Mesenchymal stem cell (in vitro differentiated cells and primary cell): ENCODE data around the gene MCCC1.

ENCODE experiments used
- DNase-seq: peaks from one replicate; pipeline ENCODE4 v3.0.0-alpha.2; 2013
- H2AFZ ChIP-seq: one replicate; pipeline ENCODE4 v1.6.1; 2013; ENCODE audit warnings: low read depth, mild to moderate bottlenecking, control low read depth, inconsistent platforms, low read length, moderate library complexity
- H2AK5ac ChIP-seq: 2 replicates; pipeline ENCODE4 v1.6.1; 2013; ENCODE audit warnings: low read length, moderate library complexity, mild to moderate bottlenecking, inconsistent platforms; ENCODE audit not compliant: severe bottlenecking
- H2BK120ac ChIP-seq: one replicate; pipeline ENCODE4 v1.6.1; 2013; ENCODE audit warnings: low read depth, mild to moderate bottlenecking, inconsistent platforms, low read length, moderate library complexity
- H2BK12ac ChIP-seq, 2 experiments: one replicate each; pipeline ENCODE4 v1.6.1; 2013; ENCODE audit warnings: inconsistent platforms in 2 of 2, low read length in 2 of 2, mild to moderate bottlenecking in 2 of 2, moderate library complexity in 2 of 2, control low read depth in 1 of 2
- H2BK15ac ChIP-seq: one replicate; pipeline ENCODE4 v1.6.1; 2013; ENCODE audit warnings: mild to moderate bottlenecking, low read depth, inconsistent platforms; ENCODE audit not compliant: poor library complexity, severe bottlenecking
- H2BK5ac ChIP-seq: 2 replicates; pipeline ENCODE4 v1.6.1; 2013; ENCODE audit warnings: low read depth, mild to moderate bottlenecking, low read length, control low read depth, inconsistent platforms; ENCODE audit not compliant: poor library complexity, severe bottlenecking
- H3K14ac ChIP-seq, 2 experiments: one replicate each; pipeline ENCODE4 v1.6.1; 2013; ENCODE audit warnings: inconsistent platforms in 2 of 2, low read length in 2 of 2, control low read depth in 1 of 2, mild to moderate bottlenecking in 1 of 2, moderate library complexity in 1 of 2
- H3K18ac ChIP-seq, 2 experiments: one replicate each; pipeline ENCODE4 v1.6.1; 2013; ENCODE audit warnings: inconsistent platforms in 2 of 2, low read length in 2 of 2, control low read depth in 1 of 2, low read depth in 1 of 2, mild to moderate bottlenecking in 1 of 2
- H3K23ac ChIP-seq, 2 experiments: one replicate each; pipeline ENCODE4 v1.6.1; 2013; ENCODE audit warnings: inconsistent platforms in 2 of 2, low read length in 2 of 2, mild to moderate bottlenecking in 2 of 2, moderate library complexity in 2 of 2, control low read depth in 1 of 2
- H3K27ac ChIP-seq: 2 replicates; pipeline ENCODE4 v1.5.1; 2013; ENCODE audit warnings: mild to moderate bottlenecking, moderate library complexity, low read length, control low read depth, inconsistent platforms; ENCODE audit not compliant: poor library complexity, severe bottlenecking
- H3K27me3 ChIP-seq, 2 experiments: 2 replicates each; pipeline versions ENCODE4 v1.6.1 to v1.7.0; 2013; ENCODE audit warnings: low read length in 2 of 2, mild to moderate bottlenecking in 2 of 2, moderate library complexity in 2 of 2, control low read depth in 1 of 2, inconsistent platforms in 1 of 2; ENCODE audit not compliant: control insufficient read depth in 1 of 2, insufficient read depth in 1 of 2
- H3K36me3 ChIP-seq, 2 experiments: 2 replicates each; pipeline versions ENCODE4 v1.6.1 to v1.7.0; 2013; ENCODE audit warnings: low read length in 2 of 2, control low read depth in 1 of 2, inconsistent platforms in 1 of 2, low read depth in 1 of 2, mild to moderate bottlenecking in 1 of 2; ENCODE audit not compliant: insufficient read depth in 2 of 2, control insufficient read depth in 1 of 2
- H3K4ac ChIP-seq, 2 experiments: one replicate each; pipeline ENCODE4 v1.6.1; 2013; ENCODE audit warnings: inconsistent platforms in 2 of 2, low read length in 2 of 2, mild to moderate bottlenecking in 2 of 2, moderate library complexity in 2 of 2, control low read depth in 1 of 2, low read depth in 1 of 2
- H3K4me1 ChIP-seq: 2 replicates; pipeline ENCODE4 v1.6.1; 2013; ENCODE audit warnings: low read depth, low read length, control low read depth; ENCODE audit not compliant: control insufficient read depth, insufficient read depth
- H3K4me2 ChIP-seq: 2 replicates; pipeline ENCODE4 v1.6.1; 2013; ENCODE audit warnings: low read length, mild to moderate bottlenecking, inconsistent platforms; ENCODE audit not compliant: poor library complexity, severe bottlenecking
- H3K4me3 ChIP-seq, 2 experiments: 2 replicates each; pipeline versions ENCODE4 v1.5.1 to v1.7.0; 2013; ENCODE audit warnings: low read length in 2 of 2, mild to moderate bottlenecking in 2 of 2, control low read depth in 1 of 2, low read depth in 1 of 2; ENCODE audit not compliant: insufficient read depth in 1 of 2
- H3K79me1 ChIP-seq: replicated peaks from 2 replicates; pipeline ENCODE4 v1.6.1; 2013; ENCODE audit warnings: mild to moderate bottlenecking, control low read depth, low read length, inconsistent platforms; ENCODE audit not compliant: poor library complexity, severe bottlenecking
- H3K9ac ChIP-seq: 2 replicates; pipeline ENCODE4 v1.7.0; 2013; ENCODE audit warnings: mild to moderate bottlenecking, low read length, moderate library complexity
- H3K9me3 ChIP-seq: 2 replicates; pipeline ENCODE4 v1.7.0; 2013; ENCODE audit warnings: mild to moderate bottlenecking, low read length; ENCODE audit not compliant: control insufficient read depth
- H4K8ac ChIP-seq: one replicate; pipeline ENCODE4 v1.6.1; 2013; ENCODE audit warnings: inconsistent platforms, mild to moderate bottlenecking, low read length, moderate library complexity
- H4K91ac ChIP-seq: one replicate; pipeline ENCODE4 v1.6.1; 2013; ENCODE audit warnings: mild to moderate bottlenecking, low read length, inconsistent platforms
- WGBS: methylation state at CpG from one replicate; pipeline ENCODE4 v1.1.7; 2013; ENCODE audit warnings: mixed read lengths; 5-methylcytosine and 5-hydroxymethylcytosine counted together

MCCC1 gene

DNA sequence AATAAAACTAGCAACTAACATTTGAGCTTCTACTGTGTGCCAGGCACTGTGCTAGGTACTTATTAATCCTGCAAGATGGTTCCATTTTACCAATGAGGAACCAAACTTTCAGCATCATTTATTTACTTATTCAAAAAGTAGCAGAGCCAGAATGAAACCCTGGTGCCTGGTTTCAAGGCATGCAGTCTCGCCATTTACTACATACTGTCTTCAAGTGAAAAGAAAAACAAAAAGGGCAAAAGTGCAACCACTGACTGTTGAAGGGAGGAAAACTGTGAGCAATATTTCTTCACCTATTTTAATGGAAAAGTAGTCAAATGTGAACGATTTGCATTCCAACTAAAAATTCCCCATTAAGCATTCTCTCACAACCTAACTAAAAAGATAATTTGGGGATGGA is 127.7 kb downstream of the MCCC1 start:
- Histone ChIP-seq H2BK12ac (no peak overlapping the region), H3K4me3 (no peak overlapping the region), H3K36me3 (no peaks in the 10 kb centered on the region), H4K91ac (no peak overlapping the region), H3K79me1 (no peaks in the 10 kb centered on the region), H2BK15ac (no peak overlapping the region), H3K27me3 (no peaks in the 10 kb centered on the region), H3K14ac (no peak overlapping the region), H2BK5ac (no peak overlapping the region), H2AK5ac (no peak overlapping the region), H3K4me1 (peaks cover 13% of the 10 kb centered on the region), H3K9me3 (no peaks in the 10 kb centered on the region), H3K23ac (no peak overlapping the region), H2AFZ (no peak overlapping the region), H3K27ac (no peak overlapping the region), H3K9ac (no peak overlapping the region), H3K4me2 (no peak overlapping the region), H3K18ac (no peak overlapping the region), H3K4ac (no peak overlapping the region), H2BK120ac (no peak overlapping the region), H4K8ac (no peak overlapping the region)
- peak; percentile 58 for DNase-seq
- 100% methylated on average over 1 of the region's 2 CpGs for WGBS

DNA sequence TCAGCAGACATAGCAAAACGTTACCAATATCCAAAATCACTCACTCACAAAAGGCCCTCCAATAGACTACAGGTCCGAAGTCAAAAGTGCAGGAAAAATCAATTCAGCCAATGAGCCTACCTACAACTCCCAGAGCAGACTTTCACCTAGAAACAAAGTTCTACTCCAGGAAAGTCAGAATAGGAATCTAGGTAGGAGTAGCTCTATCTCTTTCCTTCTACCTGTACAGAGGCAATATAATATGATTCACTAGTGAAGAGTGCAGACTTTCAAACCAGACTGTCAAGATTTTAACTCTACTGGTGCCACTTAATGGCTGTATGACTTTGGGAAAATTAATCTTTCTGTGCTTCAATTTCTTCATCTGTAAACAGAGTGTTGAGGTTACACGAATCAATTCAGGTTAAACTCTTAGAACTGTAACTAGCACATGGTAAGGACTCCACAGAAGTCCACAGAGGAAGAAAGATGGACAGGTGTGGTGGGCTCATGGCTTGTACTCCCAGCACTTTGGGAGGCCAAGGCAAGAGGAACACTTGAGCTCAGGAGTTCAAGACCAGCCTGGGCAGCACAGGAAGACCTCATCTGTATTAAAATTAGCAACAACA is 128.4 kb downstream of the MCCC1 start:
- H3K4me1 ChIP-seq: peaks cover 13% of the 10 kb centered on the region
- no peak overlapping the region for H3K4me2 ChIP-seq
- no peaks in the 10 kb centered on the region for H3K9me3 ChIP-seq
- H2BK15ac ChIP-seq: no peak overlapping the region
- H3K36me3 ChIP-seq: peaks cover 0 to 1% of the 10 kb centered on the region in 2 experiments
- H2BK5ac ChIP-seq: no peak overlapping the region
- no peak overlapping the region for H3K14ac ChIP-seq
- no peaks in the 10 kb centered on the region for H3K27me3 ChIP-seq
- H2AFZ ChIP-seq: no peak overlapping the region
- no peak overlapping the region for H3K23ac ChIP-seq
- H2BK12ac ChIP-seq: no peak overlapping the region
- H2AK5ac ChIP-seq: peak overlapping the region; percentile 92
- H3K4ac ChIP-seq: no peak overlapping the region
- no peak overlapping the region for H4K91ac ChIP-seq
- peaks cover 3% of the 10 kb centered on the region for H3K79me1 ChIP-seq
- no peak for DNase-seq
- H2BK120ac ChIP-seq: no peak overlapping the region
- H3K18ac ChIP-seq: no peak overlapping the region
- no peak overlapping the region for H3K4me3 ChIP-seq
- no peak overlapping the region for H3K9ac ChIP-seq
- WGBS: 91% methylated on average over 2 of the region's 3 CpGs
- no peak overlapping the region for H4K8ac ChIP-seq
- peak overlapping the region; percentile 34 for H3K27ac ChIP-seq

DNA sequence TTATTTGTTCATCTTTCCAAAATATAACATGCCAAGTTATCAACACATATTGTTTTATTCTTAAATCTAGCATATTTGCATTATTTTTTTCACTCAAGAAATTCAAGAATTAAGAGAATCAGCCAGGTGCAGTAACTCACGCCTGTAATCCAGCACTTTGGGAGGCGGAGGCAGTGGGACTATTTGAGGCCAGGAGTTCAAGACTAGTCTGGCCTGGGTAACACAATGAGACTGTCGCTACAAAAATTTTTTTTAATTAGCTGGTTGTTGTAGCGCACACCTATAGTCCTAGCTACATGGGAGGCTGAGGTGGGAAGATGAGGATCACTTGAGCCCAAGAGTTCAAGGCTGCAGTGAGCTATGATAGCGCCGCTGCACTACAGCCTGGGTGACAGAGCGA is 129.4 kb downstream of the MCCC1 start:
- no peak for DNase-seq
- WGBS: 93% methylated on average over 4 of the region's 7 CpGs

DNA sequence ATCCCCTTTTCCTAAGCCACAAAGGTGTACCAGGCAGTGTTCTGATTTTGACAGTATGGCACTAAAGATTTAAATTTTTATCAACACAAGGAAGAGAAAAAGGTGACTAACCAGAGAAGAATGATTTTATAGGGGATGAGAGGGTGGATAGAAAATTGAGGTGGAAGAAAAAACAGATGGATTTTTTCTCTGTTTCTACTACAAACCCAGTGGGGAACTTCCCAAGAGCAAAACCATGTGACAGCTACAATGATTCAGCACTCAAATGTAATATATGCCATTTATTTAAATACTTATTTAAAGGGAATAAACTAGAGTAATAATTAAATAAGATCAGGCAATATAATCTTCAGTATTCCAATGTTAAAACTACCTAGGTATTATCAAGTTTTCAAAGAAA is 130.0 kb downstream of the MCCC1 start:
- Histone ChIP-seq H3K79me1 (peaks cover 5% of the 10 kb centered on the region), H3K4me2 (no peak overlapping the region), H2AK5ac (no peak overlapping the region), H3K4me3 (no peak overlapping the region), H3K4ac (no peak overlapping the region), H2BK120ac (no peak overlapping the region), H2AFZ (no peak overlapping the region), H2BK15ac (no peak overlapping the region), H3K27me3 (no peaks in the 10 kb centered on the region), H3K14ac (no peak overlapping the region), H4K91ac (no peak overlapping the region), H3K36me3 (peaks cover 0 to 3% of the 10 kb centered on the region in 2 experiments), H3K18ac (no peak overlapping the region), H4K8ac (no peak overlapping the region), H3K23ac (no peak overlapping the region), H2BK5ac (no peak overlapping the region), H2BK12ac (no peak overlapping the region), H3K9ac (peak overlapping the region; percentile 78), H3K4me1 (peaks cover 13% of the 10 kb centered on the region), H3K27ac (peak overlapping the region; percentile 65), H3K9me3 (no peaks in the 10 kb centered on the region)
- DNase-seq: peak; percentile 54

More for the DNA sequence above, 129.4 kb downstream of the MCCC1 start:
- Histone ChIP-seq H2BK5ac (no peak overlapping the region), H4K8ac (no peak overlapping the region), H3K4me2 (no peak overlapping the region), H2AFZ (no peak overlapping the region), H3K4me3 (no peak overlapping the region), H3K36me3 (peaks cover 0 to 3% of the 10 kb centered on the region in 2 experiments), H3K14ac (no peak overlapping the region), H2AK5ac (peak overlapping the region; percentile 99), H3K4ac (no peak overlapping the region), H3K9ac (peak overlapping the region; percentile 78), H2BK120ac (no peak overlapping the region), H3K27me3 (no peaks in the 10 kb centered on the region), H3K9me3 (no peaks in the 10 kb centered on the region), H3K79me1 (peaks cover 5% of the 10 kb centered on the region), H4K91ac (no peak overlapping the region), H3K27ac (peak overlapping the region; percentile 17), H2BK12ac (no peak overlapping the region), H2BK15ac (no peak overlapping the region), H3K4me1 (peaks cover 13% of the 10 kb centered on the region), H3K18ac (no peak overlapping the region), H3K23ac (no peak overlapping the region)
